Measurements from ENCODE around the gene ADORA2A. TPM values are rescaled to one million over a fixed set of nuclear protein-coding genes. Genes with fewer than 3 reads are reported as not detected.

The ADORA2A gene
- total and polyA plus RNA-seq, 11 donors, result 1.5 to 12.1 (median 4.5) TPM

DNA sequence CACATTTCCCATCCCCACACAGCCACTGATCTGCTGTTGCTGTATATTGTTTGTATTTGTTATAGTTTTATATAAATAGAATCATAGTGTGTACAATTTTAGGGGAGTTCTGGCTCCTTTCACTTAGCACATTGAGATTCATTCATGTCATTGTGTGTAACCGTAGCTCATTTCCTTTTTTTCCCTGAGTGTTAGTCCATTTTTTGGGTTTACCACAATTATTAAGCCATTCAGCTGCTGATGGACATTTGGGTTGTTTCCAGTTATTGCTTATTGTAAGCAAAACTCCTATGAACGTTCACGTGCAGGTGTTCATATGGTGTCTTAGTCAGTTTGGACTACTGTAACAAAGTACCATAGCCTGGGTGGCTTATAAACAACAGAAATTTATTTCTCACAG, 33.6 kb upstream of the ADORA2A start:
- WGBS, 4 donors, result 51 to 70% (median 58%) methylated on average over 3 of the region's 3 CpGs
- Histone ChIP-seq H3K27ac (no peak overlapping the region), H3K36me3 (peaks cover 0 to 40% (median 23%) of the 10 kb centered on the region in 9 donors), H3K4me3 (no peak overlapping the region), H3K9me3 (no peaks in the 10 kb centered on the region), H3K27me3 (no peaks in the 10 kb centered on the region), H3K4me1 (peaks cover 10 to 74% (median 51%) of the 10 kb centered on the region in 12 donors)
- TF ChIP-seq, protein P1, sequence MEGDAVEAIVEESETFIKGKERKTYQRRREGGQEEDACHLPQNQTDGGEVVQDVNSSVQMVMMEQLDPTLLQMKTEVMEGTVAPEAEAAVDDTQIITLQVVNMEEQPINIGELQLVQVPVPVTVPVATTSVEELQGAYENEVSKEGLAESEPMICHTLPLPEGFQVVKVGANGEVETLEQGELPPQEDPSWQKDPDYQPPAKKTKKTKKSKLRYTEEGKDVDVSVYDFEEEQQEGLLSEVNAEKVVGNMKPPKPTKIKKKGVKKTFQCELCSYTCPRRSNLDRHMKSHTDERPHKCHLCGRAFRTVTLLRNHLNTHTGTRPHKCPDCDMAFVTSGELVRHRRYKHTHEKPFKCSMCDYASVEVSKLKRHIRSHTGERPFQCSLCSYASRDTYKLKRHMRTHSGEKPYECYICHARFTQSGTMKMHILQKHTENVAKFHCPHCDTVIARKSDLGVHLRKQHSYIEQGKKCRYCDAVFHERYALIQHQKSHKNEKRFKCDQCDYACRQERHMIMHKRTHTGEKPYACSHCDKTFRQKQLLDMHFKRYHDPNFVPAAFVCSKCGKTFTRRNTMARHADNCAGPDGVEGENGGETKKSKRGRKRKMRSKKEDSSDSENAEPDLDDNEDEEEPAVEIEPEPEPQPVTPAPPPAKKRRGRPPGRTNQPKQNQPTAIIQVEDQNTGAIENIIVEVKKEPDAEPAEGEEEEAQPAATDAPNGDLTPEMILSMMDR (IDR thresholded peaks at IDR 0.05), result no peak
- no peak for TF ChIP-seq POLR2A (IDR thresholded peaks at IDR 0.05)
- DNase-seq, result no peak
- no peak for ATAC-seq
- intact Hi-C loops (cut with DNase I), result no loop called here

- Histone ChIP-seq H3K4me1 (peaks cover 10 to 70% (median 49%) of the 10 kb centered on the region in 12 donors), H3K27me3 (no peaks in the 10 kb centered on the region), H3K4me3 (no peak overlapping the region), H3K27ac (no peak overlapping the region), H3K9me3 (no peaks in the 10 kb centered on the region), H3K36me3 (peaks cover 0 to 40% (median 25%) of the 10 kb centered on the region in 9 donors)
- 70 to 86% (median 78%) methylated on average over 2 of the region's 2 CpGs for WGBS, 4 donors
- intact Hi-C loops (cut with DNase I), result no loop called here
- ATAC-seq, result no peak
- TF ChIP-seq, protein P1 (IDR thresholded peaks at IDR 0.05), result no peak
- TF ChIP-seq POLR2A (IDR thresholded peaks at IDR 0.05), result no peak
- DNase-seq, result no peak
Observed at GRCh38 chr22:24394254-24394653, 33.1 kb upstream of the ADORA2A start.

DNA sequence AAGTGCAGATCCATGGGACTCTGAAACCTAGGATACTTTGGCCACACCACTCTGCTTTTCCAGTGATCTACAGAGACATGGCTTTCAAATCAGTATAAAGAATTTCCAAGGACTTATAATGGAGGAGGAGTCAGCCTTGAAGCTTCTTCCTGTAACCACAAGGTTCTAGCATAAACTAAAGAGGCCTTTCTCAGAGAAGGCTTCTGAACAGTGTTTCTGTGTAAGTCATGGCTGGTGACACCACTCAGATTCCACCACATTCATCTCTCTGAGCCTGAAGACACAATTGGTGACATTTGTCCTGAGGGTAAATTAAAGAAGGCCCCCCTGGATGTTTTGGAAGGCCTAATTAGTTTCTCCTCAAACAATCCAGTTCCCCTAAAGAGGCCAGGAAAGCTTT, 29.0 kb upstream of the ADORA2A start:
- Histone ChIP-seq H3K4me1 (peaks cover 0 to 58% (median 49%) of the 10 kb centered on the region in 12 donors), H3K4me3 (no peak overlapping the region), H3K27ac (no peak overlapping the region), H3K9me3 (no peaks in the 10 kb centered on the region), H3K36me3 (peaks cover 0 to 44% (median 25%) of the 10 kb centered on the region in 9 donors), H3K27me3 (no peaks in the 10 kb centered on the region)
- no peak for TF ChIP-seq POLR2A (IDR thresholded peaks at IDR 0.05)
- TF ChIP-seq, protein P1 (IDR thresholded peaks at IDR 0.05), result no peak
- no peak for DNase-seq
- intact Hi-C loops (cut with DNase I), result no loop called here
- ATAC-seq, result no peak

DNA sequence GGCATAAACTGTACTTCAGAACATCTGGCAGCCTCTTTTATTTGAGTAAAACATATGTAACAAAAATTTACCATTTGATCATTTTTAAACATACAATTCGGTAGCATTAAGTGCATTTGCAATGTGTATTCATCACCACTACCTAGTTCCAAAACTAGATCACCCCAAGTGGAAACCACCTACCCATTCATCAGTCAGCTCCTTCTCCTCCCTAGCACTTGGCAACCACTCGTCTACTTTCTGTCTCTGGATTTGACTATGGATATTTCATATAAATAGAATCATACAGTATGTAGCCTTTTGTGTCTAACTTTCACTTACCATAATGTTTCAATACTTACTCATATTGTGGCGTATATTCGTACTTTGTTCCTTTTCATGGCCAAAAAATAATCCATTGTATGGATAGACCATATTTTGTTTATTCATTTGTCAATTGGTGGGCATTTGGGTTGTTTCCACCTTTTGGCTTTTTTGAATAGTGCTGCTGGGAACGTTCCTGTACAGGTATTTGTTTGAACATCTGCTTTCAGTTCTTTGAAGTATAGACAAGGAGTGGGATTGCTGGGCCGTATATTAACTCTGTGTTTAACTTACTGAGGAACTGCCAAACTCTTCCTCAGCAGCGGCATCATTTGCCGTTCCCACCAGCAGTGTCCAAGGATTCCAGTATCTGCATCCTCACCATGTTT, 27.2 kb upstream of the ADORA2A start:
- Histone ChIP-seq H3K4me3 (no peak overlapping the region), H3K27ac (peak overlapping the region in 6 of 12 donors; percentile 49 to 93 (median 80)), H3K9me3 (no peaks in the 10 kb centered on the region), H3K4me1 (peaks cover 0 to 61% (median 51%) of the 10 kb centered on the region in 12 donors), H3K27me3 (no peaks in the 10 kb centered on the region), H3K36me3 (peaks cover 0 to 44% (median 29%) of the 10 kb centered on the region in 9 donors)
- intact Hi-C loops (cut with DNase I), result loop anchor here in 2 of 10 donors (5.0 to 10.0 kb wide), 2 partner anchors 65 to 73 kb away; no protein-coding TSS in a partner anchor
- no peak for TF ChIP-seq POLR2A (IDR thresholded peaks at IDR 0.05)
- TF ChIP-seq, protein P1 (IDR thresholded peaks at IDR 0.05), result no peak
- DNase-seq (no peak), ATAC-seq (no peak)
- 83 to 85% (median 85%) methylated on average over 8 of the region's 8 CpGs for WGBS, 4 donors

Data from heart left ventricle (tissue), 16 donors.